Activated CD4-positive, alpha-beta T cell treated with anti-CD3 and anti-CD28 coated beads, Interleukin-2, Interleukin-4, amounts not matched to agents 100 ng/mL and 50 ng/mL, durations not matched to agents 16 hours and 8 hours (primary cell): ENCODE data around the gene IPPK.

Experiments
- DNase-seq: peaks from one replicate; pipeline ENCODE4 v3.0.0-alpha.2; 2020; ENCODE audit warnings: low spot score

Gene IPPK, protein sequence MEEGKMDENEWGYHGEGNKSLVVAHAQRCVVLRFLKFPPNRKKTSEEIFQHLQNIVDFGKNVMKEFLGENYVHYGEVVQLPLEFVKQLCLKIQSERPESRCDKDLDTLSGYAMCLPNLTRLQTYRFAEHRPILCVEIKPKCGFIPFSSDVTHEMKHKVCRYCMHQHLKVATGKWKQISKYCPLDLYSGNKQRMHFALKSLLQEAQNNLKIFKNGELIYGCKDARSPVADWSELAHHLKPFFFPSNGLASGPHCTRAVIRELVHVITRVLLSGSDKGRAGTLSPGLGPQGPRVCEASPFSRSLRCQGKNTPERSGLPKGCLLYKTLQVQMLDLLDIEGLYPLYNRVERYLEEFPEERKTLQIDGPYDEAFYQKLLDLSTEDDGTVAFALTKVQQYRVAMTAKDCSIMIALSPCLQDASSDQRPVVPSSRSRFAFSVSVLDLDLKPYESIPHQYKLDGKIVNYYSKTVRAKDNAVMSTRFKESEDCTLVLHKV

DNA sequence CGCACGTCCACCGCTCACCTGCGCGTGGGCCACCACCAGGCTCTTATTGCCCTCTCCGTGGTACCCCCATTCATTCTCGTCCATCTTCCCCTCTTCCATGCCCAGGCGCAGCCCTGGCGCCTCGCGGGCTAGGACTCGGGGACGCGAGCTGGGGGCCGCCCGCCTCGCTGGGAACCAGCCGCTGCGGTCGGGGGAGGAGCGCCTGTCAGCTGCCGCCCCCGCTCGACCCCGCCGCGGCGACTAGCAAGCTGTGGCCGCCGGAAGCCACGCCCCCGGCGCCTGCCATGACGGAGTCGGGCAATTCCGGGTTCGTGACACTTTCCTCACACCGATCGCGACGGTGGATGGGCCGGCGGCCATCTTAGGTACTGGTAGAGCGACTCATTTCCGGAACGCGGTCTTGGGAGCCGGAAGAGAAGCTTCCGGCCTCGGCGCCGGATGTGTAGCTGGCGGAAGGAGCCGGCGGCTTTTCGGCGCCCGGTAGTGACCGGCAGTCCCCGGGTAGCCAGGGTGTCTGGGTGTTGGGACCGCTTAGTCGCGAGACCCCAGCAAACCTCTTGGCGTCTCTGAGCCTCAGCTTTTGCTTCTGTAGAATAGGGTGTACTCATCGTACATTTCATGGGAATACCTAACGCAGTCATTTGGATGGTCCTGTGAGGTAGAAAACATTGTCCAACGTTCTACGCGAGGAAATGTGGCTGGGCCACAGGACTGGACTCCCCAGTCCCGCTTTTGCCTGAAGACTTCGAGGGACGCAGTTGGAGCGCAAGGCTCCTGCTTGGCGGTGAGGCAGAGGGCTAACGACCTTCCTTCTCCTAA, at the start of gene IPPK:
Gene IPPK (minus strand): TSS at position 242 of the 819 bp plus-strand sequence. CDS start 143 bp downstream, at position 99.
- peak; percentile 98 for DNase-seq

DNA sequence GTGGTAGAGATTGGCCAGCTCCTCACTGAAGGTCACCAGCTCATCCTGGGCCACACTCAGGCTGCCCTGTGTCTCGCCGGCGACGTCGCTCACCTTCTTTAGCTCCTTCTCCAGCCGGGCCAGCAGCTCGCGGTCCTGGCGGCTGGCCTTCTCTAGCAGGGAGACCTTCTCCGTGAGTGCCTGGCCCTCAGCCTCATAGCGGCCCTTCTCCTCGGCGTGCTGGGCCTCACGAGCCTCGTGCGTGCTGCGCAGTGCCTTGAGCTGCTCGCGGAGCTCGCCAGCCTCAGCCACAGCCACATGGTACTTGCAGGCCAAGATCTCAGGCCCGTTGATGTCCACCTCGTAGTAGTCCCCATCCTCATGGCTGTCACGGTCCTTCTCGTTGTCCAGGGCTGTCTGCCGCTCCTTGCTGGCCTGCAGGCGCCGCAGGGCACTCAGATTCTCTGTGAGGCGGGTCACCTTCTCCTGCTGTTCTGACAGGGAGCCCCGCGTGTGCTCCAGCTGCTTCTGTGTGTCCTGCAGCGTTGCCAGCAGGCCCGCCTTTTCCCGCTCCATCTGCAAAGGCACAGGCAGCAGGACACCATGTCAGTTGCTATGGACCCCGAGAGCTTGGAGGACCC, 49.2 kb upstream of the IPPK start:
- DNase-seq = no peak

DNA sequence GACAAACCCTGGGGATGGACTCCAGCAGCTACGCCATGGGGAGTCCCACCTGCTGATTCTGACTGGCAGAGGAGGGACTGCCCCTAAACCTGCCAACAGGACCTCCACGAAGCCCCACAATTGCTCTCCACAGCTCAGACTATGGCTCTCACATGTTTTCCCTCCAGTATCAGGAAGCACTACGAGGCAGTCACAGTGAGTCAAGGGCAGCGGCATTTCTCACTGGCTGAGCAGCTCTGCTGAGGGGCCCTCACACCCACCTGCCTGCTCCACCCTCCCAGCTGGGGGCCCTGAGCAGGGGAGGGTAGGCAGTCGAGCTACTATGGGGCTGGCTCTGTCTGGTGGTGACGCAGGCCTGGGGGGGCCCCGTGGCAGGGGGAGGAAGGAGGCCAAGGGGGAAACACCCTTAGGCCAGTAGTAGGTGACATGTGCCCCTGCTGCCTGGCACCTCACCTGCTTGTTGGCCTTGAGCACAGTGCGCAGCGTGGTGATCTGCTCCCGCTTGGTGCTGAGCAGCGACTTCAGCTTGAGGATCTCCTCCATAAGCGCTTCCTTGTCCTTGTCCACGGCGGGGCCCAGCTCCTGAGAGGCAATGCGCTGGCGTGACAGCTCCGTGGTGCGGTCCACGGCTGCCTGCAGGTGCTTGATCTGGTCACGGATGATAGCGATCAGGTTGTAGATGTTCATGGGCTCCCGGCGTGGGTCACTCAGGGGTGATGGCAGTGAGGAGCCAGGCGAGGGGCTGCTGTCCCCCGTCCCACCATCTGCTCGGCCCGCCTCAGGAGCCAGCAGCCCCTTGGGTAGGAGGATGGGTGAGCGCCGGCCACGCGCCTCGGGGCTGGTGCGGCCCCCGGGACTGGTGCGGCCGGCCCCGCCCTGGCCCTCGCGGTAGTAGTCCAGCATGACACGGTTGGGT, 48.4 kb upstream of the IPPK start:
- no peak for DNase-seq

DNA sequence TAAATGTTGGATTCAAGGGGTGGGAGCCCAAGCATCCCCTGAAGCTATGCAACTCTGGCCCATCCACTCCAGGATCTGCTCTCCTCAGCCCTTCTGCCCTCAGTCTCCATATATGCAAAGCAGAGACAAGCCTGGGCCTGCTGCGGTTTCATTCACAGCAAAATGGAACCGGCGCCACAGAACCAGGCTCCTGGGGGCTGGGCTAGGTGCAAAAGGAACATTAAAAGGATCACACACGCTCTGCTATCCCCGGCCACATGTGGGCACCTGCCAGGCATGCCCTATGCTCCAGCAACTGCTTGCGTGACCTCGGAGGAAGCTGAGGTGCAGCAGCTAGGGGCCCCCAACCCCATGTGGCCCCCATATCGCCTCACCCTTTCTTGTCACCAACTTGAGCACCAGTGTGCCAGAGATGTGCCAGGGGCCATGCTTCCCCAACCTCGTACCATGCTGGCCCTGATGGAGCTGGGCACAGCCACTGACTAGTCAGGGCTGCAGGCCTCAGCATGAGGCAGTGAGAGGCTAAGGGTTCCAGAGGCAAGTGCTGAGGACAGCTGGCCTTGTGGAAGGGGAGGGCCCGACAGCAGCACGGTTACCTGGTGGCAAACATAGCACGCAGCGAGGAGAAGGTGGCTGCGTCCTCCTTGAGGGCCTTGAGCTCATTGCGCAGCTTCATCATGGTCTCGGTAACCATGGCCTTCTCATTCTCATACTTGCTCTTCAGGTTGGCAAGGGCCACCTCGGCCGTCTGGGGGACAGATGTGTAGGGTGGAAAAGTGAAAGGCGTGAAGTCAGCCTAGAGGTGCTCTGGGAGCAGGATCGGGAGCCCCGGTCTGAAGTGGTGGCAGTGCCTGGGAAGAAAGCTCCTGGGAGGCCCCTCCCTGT, 47.5 kb upstream of the IPPK start:
- no peak for DNase-seq

DNA sequence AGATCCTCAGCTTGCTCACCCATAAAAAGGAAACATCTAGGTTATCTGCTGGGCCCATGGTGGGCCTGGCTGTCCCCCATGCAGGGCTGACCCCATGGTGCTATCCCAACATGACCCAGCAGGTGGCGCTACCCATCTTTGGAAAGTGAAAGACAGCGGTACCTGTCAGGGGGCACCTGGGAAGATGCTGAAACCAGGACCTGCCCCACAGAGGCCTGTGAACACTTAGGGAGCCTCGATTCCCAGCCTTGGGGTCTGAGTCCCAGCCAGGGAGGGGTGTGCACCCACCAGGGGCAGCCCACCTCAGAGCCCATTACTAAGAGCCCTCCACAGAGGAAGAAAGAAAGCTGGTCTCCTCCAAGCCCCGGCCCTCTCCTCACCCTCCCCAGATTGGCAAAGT, 46.6 kb upstream of the IPPK start:
- peak; percentile 73 for DNase-seq

DNA sequence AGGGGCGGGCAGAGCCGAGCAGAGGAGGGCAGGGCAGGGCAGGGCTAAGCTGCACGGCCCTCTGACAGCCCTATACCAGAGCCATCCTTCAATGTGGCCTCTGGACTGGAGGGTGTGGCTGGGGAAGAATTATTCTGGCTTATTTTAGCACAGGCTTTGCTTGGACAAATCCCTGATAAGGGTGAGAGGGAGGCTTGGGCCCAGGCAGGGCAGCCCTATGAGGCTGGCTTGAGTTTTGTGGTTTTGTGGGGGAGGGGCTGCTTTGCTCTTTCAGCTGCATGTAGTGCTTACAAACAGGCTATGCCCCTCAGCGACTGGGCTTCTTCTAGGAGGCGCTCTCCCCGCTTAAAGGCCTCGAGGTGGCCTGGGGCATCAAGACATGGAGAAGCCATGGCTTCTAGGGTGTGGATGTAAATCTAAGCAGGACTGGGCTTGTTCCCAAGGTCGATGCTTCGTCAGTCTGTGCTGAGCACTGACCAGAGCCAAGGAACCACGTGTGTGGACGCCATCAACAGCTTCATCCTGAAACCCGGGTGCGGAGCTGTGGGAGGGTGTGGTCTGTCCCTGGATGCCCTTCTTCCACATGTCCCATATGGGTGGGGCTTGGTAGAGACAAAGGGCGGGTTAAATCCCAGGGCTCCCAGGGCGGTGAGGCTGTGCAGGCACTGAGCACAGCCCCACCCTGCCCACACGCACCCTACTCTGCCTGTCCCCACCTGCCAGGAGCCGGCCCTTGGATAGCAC, 45.7 kb upstream of the IPPK start:
- no peak for DNase-seq

DNA sequence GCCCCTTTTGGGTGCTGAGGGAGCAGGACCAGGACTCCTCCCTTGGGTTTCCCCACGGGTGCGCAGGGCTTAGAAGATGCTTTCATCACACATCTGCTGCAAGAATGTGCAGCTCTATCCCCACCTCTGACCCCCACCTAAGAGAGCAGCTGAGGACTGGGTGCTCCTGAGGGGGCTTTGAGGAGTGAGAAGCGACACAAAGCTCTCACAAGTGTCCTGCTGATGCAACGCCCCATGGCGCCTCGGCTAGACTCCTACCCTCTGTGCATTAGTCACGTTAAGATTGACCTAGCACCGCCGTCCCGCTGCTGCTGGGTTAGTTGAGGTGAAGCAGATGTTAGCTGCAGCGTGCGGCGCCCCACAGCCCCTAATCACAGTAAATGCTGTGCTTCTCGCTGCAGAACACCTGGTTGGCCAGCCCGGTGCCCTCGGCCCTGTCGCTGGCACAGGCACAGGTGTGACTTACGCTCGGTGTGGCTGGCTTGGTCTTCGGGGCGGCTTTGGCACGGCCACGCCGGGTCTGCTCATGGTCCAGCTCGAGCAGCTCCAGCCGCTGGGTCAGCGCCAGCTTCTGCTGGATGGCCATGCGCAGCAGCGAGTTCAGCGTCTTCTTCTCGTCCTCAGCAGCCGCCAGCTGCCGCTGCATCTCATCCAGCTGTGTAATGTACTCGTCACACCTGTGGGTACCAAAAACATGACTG, 45.0 kb upstream of the IPPK start:
- no peak for DNase-seq

DNA sequence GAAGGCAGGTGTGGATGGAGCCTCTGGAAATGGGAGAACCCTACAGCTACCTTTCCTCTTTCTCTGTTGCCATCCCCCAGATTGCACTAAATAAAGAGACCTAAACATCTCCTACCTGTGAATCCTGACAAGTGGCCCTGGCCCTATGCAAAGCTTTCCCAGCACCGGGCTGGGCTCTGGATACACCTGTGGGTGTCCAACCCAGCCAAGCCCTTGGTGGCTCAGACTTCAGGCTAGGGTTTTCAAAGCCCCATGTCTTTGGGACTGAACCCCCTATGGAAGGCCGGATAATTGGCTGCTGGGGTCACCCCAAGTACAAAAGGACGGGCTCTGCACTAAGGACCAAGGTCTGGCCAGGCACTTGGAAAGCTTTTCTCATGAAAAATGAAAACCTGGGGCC, 44.1 kb upstream of the IPPK start:
- DNase-seq = no peak

DNA sequence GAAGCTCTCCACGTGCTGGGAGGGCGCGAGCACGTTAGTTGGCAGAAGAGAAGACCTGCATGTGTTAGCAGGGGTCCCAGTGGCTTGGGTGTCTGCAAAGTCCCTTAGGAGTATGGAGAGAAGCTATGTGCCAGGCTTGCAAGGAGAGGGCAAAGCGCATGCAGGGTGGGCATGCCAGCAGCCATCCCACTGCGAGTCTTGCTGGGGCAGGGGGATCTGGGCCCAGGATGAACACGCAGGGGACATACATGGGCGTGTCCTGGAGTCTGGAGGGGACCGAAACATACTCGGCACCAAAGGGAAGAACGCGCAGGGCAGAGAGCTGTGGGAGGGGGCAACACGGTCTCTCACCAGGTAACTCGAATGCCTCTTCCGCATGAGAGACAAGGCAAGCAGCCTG, 43.6 kb upstream of the IPPK start:
- no peak for DNase-seq

DNA sequence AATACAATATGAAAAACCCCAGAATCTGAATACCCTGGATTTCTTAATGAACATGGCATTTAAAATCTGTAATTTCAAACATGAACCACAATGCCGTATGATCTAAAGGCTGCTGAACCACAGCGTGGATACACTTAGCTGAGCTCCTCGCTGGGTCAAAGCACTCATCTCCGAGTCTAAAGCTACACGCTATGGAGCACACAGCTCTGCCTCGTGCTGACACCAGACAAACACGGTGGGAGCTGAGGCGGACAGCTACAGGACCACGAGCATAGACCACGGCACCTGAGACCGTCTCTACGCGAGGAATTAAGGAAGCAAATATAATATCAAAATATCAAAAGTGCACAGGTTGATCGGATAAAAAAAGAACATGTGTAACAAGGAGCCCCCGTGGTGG, 42.8 kb upstream of the IPPK start:
- DNase-seq = no peak

DNA sequence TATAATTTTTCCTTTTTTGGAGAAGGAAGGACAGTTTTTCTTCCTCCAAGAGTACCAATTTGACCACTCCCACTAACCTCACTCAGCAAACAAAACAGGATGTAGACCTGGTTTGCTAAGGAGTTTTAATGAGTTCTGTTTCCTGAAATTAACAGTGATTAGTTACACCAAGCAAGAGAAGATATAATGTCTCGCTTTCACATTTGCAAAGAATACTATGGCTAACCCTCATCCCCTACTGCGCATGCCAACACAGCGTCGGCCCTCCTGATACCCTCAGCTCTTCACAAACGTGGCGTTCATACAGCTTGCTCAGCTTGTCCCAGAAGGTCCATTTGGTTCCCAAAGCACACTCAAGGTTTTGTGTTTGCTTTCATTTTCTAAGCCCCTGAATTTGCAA, 41.9 kb upstream of the IPPK start:
- DNase-seq = peak; percentile 47

DNA sequence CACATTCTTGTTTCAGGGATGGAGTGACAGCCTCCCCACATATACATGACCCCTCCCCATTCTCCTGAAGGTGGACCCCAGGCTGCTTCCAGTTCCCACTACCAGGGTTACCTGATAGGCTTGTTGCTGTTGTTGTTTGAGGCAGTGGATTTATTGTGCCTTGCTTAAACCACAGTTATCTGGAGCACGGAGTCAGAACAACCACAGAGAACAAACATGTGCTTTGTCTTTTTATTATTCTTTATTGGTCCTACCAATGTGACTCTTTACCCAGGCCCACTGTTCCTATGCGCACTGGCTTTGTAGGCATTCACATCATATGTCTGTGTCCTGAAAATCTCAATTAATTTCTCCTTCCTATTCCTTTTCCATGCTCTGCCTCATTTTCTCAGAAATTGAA, 41.2 kb upstream of the IPPK start:
- no peak for DNase-seq

DNA sequence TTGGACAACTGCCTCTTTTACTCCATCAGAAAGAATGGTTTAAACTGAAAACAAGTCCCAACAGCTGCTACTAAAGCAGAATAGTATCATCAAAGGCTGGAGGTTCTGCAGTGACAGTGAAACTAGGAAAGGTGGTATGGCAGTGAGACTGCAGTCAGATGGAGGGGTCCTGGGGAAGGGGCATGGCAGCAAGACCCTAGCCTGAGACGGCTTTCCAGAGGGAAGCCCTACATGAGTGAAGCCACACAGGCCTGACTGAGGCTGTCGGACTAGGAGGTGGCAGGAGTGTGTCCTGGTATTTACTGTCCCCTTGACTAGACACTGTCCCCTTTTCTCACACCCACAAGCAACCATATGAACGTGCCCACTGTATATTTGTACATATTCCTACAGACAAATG, 40.4 kb upstream of the IPPK start:
- no peak for DNase-seq

DNA sequence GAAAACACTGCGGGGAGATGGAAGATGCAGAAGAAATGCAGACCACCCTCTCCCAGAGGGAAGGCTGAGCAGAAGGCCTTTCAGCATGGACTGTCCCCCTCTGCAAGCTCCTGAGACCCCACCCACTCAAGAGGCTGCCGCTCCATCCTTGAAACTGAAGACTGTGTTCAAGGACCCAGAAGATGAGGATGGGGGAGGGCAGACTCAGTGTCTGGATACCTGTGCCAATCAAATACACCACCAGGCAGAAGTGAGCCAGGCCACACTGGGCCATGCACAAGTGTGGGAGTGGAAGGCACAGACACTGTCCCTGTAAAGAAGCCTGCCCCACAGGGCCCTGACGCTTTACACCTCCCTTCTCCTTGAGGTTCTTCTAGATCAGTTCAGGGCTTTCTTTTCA, 40.0 kb upstream of the IPPK start:
- DNase-seq = no peak

DNA sequence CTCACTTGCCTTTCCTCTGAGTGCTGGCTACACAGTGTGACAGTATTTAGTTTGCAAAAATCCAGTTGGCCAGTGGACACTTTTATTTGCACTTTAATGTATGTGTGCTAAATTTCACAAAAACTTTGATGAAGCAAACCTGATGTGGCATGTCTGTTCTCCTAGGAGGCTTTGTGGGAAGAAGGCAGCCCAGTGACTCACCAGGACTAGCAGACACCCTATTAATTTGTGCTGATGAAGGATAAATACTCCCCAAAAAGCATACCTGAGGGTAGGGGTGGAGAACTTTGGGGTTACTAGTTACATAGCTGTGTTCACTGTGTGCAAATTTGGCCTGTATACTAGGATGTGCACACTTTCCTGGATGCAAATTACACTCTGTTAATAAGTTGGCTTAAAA, 39.3 kb upstream of the IPPK start:
- DNase-seq = no peak

DNA sequence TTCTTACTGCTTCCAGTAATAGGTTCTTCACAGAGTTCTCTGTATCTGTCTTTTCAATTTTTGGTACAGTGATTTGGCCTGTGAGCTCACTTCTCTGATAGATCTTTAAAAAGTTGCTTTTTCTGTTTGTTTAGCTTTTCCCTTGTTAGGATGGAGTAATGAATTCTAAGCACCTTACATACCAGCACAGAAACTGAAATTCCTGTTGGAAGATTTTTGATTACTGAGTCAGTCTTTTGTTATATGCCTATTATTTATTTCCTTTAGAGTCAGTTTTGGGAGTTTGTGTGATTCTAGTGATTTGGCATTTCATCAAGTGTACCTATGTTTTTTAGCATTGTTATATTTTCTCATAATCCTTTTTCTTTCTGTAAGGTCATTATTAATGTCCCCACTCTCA, 37.6 kb upstream of the IPPK start:
- no peak for DNase-seq

DNA sequence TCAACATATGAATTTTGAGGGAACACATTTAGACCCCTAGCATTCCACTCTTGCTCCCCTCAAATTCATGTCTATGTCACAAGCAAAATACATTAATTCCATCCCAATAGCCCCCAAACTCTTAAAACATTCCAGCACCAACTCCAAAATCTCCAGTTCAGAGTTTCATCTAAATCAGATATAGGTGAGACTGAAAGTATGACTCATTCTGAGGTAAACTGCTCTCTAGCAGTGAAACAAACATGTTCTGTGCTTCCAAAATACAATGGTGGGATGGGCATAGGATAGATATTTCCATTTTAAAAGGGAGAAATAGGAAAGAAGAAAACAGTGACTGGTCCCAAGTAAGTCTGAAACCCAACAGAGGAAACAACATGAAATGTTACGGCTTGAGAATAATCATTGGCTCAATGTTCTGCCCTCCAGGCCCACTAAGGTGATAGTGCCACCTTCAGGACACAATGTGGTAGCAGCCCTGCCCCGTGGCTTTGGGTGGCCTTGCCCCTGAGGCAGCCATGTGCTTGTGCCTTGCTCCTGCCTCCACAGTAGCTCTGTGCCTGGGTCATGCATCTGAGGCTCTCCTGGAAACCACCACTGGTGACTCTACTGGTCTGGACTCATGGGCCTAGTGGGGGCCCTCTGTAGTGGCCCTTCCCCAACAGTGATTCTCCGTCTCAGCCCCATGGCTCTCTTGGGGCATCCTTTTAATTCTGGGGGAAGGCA, 36.4 kb upstream of the IPPK start:
- peak; percentile 49 for DNase-seq

DNA sequence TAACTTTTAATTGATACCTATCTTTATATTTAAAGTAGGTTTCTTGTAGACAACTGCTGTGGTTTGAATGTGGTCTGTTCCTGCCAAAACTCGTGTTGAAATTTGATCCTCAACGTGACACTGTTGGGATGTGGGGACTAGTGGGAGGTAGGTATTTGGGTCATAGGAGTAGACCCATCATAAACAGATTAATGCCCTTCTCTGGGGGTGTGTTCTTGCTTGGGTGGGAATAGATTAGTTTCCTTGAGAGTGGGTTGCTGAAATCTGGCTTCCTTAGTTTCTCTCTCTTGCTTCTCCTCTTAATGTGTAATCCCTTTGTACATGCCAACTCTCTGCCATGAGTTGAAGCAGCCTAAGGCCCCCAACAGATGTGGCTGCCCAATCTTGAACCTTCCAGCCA, 34.6 kb upstream of the IPPK start:
- no peak for DNase-seq

DNA sequence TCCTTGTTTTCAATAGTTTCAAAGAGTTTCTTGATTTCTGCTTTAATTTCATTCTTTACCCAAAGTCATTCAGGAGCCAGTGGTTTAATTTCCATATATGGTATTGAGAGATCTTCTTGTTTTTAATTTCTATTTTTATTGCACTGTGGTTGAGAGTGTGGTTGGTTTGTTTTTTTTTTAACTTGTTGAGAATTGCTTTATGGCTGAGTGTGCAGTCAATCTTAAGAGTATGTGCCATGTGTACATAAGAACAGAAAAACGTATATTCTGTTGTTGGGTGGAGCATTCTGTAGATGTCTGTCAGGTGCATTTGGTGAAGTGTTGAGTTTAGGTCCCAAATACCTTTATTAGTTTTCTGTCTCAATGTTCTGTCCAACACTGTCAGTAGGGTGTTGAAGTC, 26.7 kb upstream of the IPPK start:
- no peak for DNase-seq
